D721Med (cell line): Measurements from ENCODE around the gene CEP85L.
A peak's percentile ranks its signal among the peaks of the same experiment; 100 is the strongest.

Experiments
- DNase-seq: peaks from one replicate; pipeline ENCODE4 v3.0.0; 2011; ENCODE audit warnings: low spot score; ENCODE audit not compliant: insufficient read length
- FAIRE-seq: peaks from 2 replicates; lab custom pipeline; 2011; peaks lifted over from hg19 to GRCh38; lab: Jason Lieb, UNC
- CTCF ChIP-seq: IDR thresholded peaks from 2 replicates; pipeline ENCODE4 v1.5.1; 2012; ENCODE audit warnings: mild to moderate bottlenecking, control low read depth; ENCODE audit not compliant: insufficient read depth; ENCODE audit errors: missing control alignments

CEP85L gene

GRCh38 chr6:118651282-118652050 lies at the start of gene CEP85L:
Gene CEP85L, minus strand, starts transcription at chr6:118651591. Its CDS starts 322 bp downstream, at chr6:118651269.
- FAIRE-seq, result no peak
- no peak for TF ChIP-seq CTCF
- DNase-seq, result peak; percentile 56

GRCh38 chr6:118700531-118700930 lies 49.1 kb upstream of the CEP85L start:
- no peak for DNase-seq
- TF ChIP-seq CTCF, result no peak
- FAIRE-seq, result no peak

GRCh38 chr6:118697554-118697953 lies 46.2 kb upstream of the CEP85L start:
- DNase-seq (no peak), FAIRE-seq (no peak)
- TF ChIP-seq CTCF, result no peak

- TF ChIP-seq CTCF, result no peak
- no peak for DNase-seq
- no peak for FAIRE-seq
Observed at GRCh38 chr6:118696271-118696670, 44.9 kb upstream of the CEP85L start.

GRCh38 chr6:118693562-118693961 lies 42.2 kb upstream of the CEP85L start:
- FAIRE-seq (no peak), DNase-seq (no peak)
- no peak for TF ChIP-seq CTCF

GRCh38 chr6:118685823-118686449 lies 34.5 kb upstream of the CEP85L start:
- TF ChIP-seq CTCF, result no peak
- DNase-seq (no peak), FAIRE-seq (no peak)
